Fibroblast of lung (primary cell): Measurements from ENCODE around the gene SORL1.

Experiments used
- CTCF ChIP-seq, 2 donors: IDR thresholded peaks in 1 of 2; conservative IDR thresholded peaks in 1 of 2; 1 replicate in 1 of 2; 2 replicates in 1 of 2; pipeline ENCODE4 v1.5.1; 2011 to 2012; ENCODE audit warnings: low read length in 2 of 2, control low read depth in 1 of 2, inconsistent platforms in 1 of 2, low read depth in 1 of 2, mild to moderate bottlenecking in 1 of 2
- EZH2 ChIP-seq: IDR thresholded peaks from 2 replicates; pipeline ENCODE4 v1.5.1; 2012; ENCODE audit warnings: low read length, control low read depth, mild to moderate bottlenecking; ENCODE audit errors: missing control alignments

DNA sequence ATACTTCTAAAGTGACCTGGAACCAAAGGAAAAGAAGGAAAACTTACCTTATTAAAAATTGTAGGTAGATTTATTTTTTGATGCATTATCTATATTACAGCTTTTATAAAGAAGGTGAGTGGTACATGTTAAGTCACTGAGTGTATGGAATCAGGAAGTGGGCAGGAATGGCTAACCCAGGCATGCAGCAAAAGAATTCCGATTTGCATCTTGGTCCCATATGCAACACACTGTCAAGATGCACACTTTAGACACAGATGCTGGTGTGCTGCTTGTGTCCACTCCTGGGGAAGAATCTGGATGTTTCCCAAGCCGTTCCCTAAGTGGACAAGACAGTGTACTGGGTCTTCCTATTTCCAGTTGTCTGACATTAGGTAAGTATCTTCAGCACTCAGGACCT is 100.5 kb downstream of the SORL1 start:
- TF ChIP-seq CTCF (conservative IDR thresholded peaks at IDR 0.05 in 1 of 2, IDR thresholded peaks at IDR 0.05 in 1 of 2; ENCODE audit: low read depth in 1 of 2, low read length in 2 of 2) (no peak), EZH2 (no peak)
